Measurements from ENCODE around the gene SEBOX. TPM values are rescaled to one million over a fixed set of nuclear protein-coding genes. Genes with fewer than 3 reads are reported as not detected.

Gene SEBOX
- not detected for total RNA-seq
- not detected for polyA plus RNA-seq (ENCODE audit: insufficient read depth, low read depth, low replicate concordance)
- long read RNA-seq, donor 1, result 0 reads
- long read RNA-seq, donor 2, result 0 reads

- H3K27ac ChIP-seq, result no peak within 1 kb of the TSS
- no peak for DNase-seq
- no peaks in the 10 kb centered on the region for H3K9me3 ChIP-seq
- H3K27me3 ChIP-seq, result no peaks in the 10 kb centered on the region
- TF ChIP-seq CTCF (IDR thresholded peaks at IDR 0.05) (no peak), POLR2A (IDR thresholded peaks at IDR 0.05) (no peak)
- no peaks in the 10 kb centered on the region for H3K36me3 ChIP-seq (ENCODE audit: low read depth, missing control alignments)
- intact Hi-C loops (cut with DNase I; ENCODE audit: low total_unique reads), result no loop called here
- WGBS, 2 donors, result 89 to 91% methylated on average over 6 to 13 of the region's 13 CpGs
- H3K4me1 ChIP-seq, result peaks cover under 1% of the 10 kb centered on the region
- H3K4me3 ChIP-seq, result no peak within 1 kb of the TSS
Observed at GRCh38 chr17:28364665-28365363, at the start of gene SEBOX. Gene SEBOX, minus strand, starts transcription at chr17:28365199. Its CDS starts 48 bp downstream, at chr17:28365151.

DNA sequence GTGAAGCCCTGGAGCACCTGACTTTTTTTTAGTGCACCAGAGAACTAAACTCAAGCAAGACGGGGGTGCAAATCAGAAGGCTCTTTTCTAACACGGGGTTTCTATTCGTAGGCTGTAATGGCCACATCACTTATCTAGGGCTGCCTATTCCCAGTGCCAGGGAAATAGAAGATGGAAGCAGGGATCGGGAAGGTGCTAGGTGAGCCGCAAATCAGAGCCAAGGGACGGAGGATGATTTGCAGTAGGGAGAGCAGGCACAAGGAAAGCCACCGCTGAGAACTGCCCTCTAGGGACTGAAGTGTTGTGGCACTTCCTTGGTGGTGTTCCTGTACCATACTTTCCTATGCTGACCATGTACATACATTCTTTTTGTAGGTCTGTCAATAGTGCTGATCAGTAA lies 48.8 kb upstream of the SEBOX start:
- Histone ChIP-seq H3K9me3 (no peaks in the 10 kb centered on the region), H3K27ac (no peak overlapping the region), H3K36me3 (ENCODE audit: low read depth, missing control alignments) (no peaks in the 10 kb centered on the region), H3K4me3 (no peak overlapping the region), H3K27me3 (no peaks in the 10 kb centered on the region), H3K4me1 (no peaks in the 10 kb centered on the region)
- DNase-seq, result no peak
- 67 to 69% methylated on average over 7 of the region's 7 CpGs for WGBS, 2 donors
- TF ChIP-seq POLR2A (IDR thresholded peaks at IDR 0.05) (no peak), CTCF (IDR thresholded peaks at IDR 0.05) (no peak)
- intact Hi-C loops (cut with DNase I; ENCODE audit: low total_unique reads), result no loop called here

DNA sequence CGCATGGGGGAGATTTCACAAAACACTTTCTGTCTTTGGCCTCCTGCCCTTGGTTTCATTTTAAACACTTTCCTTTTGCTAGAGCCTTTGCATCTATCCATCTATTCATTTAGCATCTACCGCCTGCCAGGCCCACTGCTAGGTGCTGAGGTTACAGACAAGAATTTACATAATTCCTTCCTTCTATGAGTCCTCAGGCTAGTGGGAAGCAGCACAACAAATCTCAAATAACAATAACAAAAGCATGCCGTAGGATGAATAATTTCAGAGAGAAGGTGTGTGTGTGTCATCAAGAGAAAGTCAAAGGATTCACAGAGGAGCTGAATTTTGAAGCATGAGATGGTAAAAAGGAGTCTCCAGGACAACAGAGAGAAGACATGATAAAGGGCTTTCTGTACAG lies 47.1 kb upstream of the SEBOX start:
- no peak for DNase-seq
- H3K4me1 ChIP-seq, result no peaks in the 10 kb centered on the region
- no peaks in the 10 kb centered on the region for H3K9me3 ChIP-seq
- TF ChIP-seq CTCF (IDR thresholded peaks at IDR 0.05) (no peak), POLR2A (IDR thresholded peaks at IDR 0.05) (no peak)
- no peaks in the 10 kb centered on the region for H3K36me3 ChIP-seq (ENCODE audit: low read depth, missing control alignments)
- no peaks in the 10 kb centered on the region for H3K27me3 ChIP-seq
- no peak overlapping the region for H3K27ac ChIP-seq
- intact Hi-C loops (cut with DNase I; ENCODE audit: low total_unique reads), result no loop called here
- WGBS, 2 donors, result 84 to 89% methylated on average over 3 of the region's 3 CpGs
- H3K4me3 ChIP-seq, result no peak overlapping the region

GRCh38 chr17:28407974-28408306 lies 42.9 kb upstream of the SEBOX start:
- H3K27ac ChIP-seq, result no peak overlapping the region
- no peak for DNase-seq
- no peak for TF ChIP-seq CTCF (IDR thresholded peaks at IDR 0.05)
- no peak for TF ChIP-seq POLR2A (IDR thresholded peaks at IDR 0.05)
- peaks cover 12% of the 10 kb centered on the region for H3K4me1 ChIP-seq
- H3K36me3 ChIP-seq (ENCODE audit: low read depth, missing control alignments), result no peaks in the 10 kb centered on the region
- 83% methylated on average over 1 of the region's 1 CpG for WGBS, 2 donors
- H3K4me3 ChIP-seq, result no peak overlapping the region
- H3K27me3 ChIP-seq, result no peaks in the 10 kb centered on the region
- intact Hi-C loops (cut with DNase I; ENCODE audit: low total_unique reads), result no loop called here
- H3K9me3 ChIP-seq, result no peaks in the 10 kb centered on the region

Data from testis (tissue), 5 donors.